Fibroblast of lung (primary cell): ENCODE results near the gene TSPO. TPM values are rescaled to one million over a fixed set of nuclear protein-coding genes. Genes with fewer than 3 reads are reported as not detected.

Source experiments
- DNase-seq, 2 donors: peaks; one replicate each; pipeline versions ENCODE4 v3.0.0 to v3.0.0-alpha.2; 2010; ENCODE audit warnings: low read depth in 2 of 2
- H2AFZ ChIP-seq: 2 replicates; pipeline ENCODE4 v1.5.1; 2012; ENCODE audit warnings: low read length, control low read depth, inconsistent platforms
- H3K27ac ChIP-seq: 2 replicates; pipeline ENCODE4 v1.5.1; 2011; ENCODE audit warnings: low read length, control low read depth; ENCODE audit not compliant: insufficient read depth
- H3K27me3 ChIP-seq: 2 replicates; pipeline ENCODE4 v1.5.1; 2011; ENCODE audit warnings: mild to moderate bottlenecking, low read length; ENCODE audit not compliant: control insufficient read depth, insufficient read depth
- H3K36me3 ChIP-seq: 2 replicates; pipeline ENCODE4 v1.5.1; 2011; ENCODE audit warnings: low read length; ENCODE audit not compliant: control insufficient read depth, insufficient read depth
- H3K4me1 ChIP-seq: 2 replicates; pipeline ENCODE4 v1.5.1; 2011; ENCODE audit warnings: low read length; ENCODE audit not compliant: control insufficient read depth, insufficient read depth; ENCODE audit errors: extremely low read depth
- H3K4me2 ChIP-seq: 2 replicates; pipeline ENCODE4 v1.5.1; 2011; ENCODE audit warnings: low read length, control low read depth; ENCODE audit not compliant: insufficient read depth; ENCODE audit errors: extremely low read depth
- H3K4me3 ChIP-seq, 4 experiments: fragments of 200-600 bp in 1 of 4; sonication (generic) in 1 of 4; replicated peaks in 1 of 4; 2 replicates each; pipeline ENCODE4 v1.5.1; 2011 to 2016; ENCODE audit warnings: low read length in 4 of 4, low read depth in 3 of 4, mild to moderate bottlenecking in 3 of 4, control low read depth in 2 of 4, inconsistent platforms in 1 of 4, mixed read lengths in 1 of 4; ENCODE audit not compliant: insufficient read depth in 1 of 4; ENCODE audit errors: control extremely low read depth in 1 of 4
- H3K79me2 ChIP-seq: 2 replicates; pipeline ENCODE4 v1.5.1; 2012; ENCODE audit warnings: mild to moderate bottlenecking, low read length, inconsistent platforms; ENCODE audit not compliant: control insufficient read depth, insufficient read depth
- H3K9ac ChIP-seq: 2 replicates; pipeline ENCODE4 v1.5.1; 2011; ENCODE audit warnings: mild to moderate bottlenecking, low read length, control low read depth; ENCODE audit not compliant: insufficient read depth
- H3K9me3 ChIP-seq: 2 replicates; pipeline ENCODE4 v1.5.1; 2012; ENCODE audit warnings: low read depth, low read length; ENCODE audit not compliant: control insufficient read depth, insufficient read depth
- H4K20me1 ChIP-seq: 2 replicates; pipeline ENCODE4 v1.5.1; 2011; ENCODE audit warnings: low read length; ENCODE audit not compliant: control insufficient read depth, insufficient read depth; ENCODE audit errors: extremely low read depth
- CTCF ChIP-seq, 2 donors: IDR thresholded peaks in 1 of 2; conservative IDR thresholded peaks in 1 of 2; 1 replicate in 1 of 2; 2 replicates in 1 of 2; pipeline ENCODE4 v1.5.1; 2011 to 2012; ENCODE audit warnings: low read length in 2 of 2, control low read depth in 1 of 2, inconsistent platforms in 1 of 2, low read depth in 1 of 2, mild to moderate bottlenecking in 1 of 2
- EZH2 ChIP-seq: IDR thresholded peaks from 2 replicates; pipeline ENCODE4 v1.5.1; 2012; ENCODE audit warnings: low read length, control low read depth, mild to moderate bottlenecking; ENCODE audit errors: missing control alignments
- polyA plus RNA-seq, 2 donors: library from polyadenylated mRNA; depleted of rRNA in 1 of 2; stranded (reverse) in 1 of 2; unstranded in 1 of 2; fragments of >200 nt; gene quantifications; 2 replicates each; pipeline ENCODE4 v1.2.1, GENCODE V29; 2011 to 2012; ENCODE audit warnings: missing spikeins in 1 of 2
- total RNA-seq: library from RNA; depleted of rRNA; stranded (reverse); fragments of >200 nt; gene quantifications from 2 replicates; pipeline ENCODE4 v1.2.1, GENCODE V29; 2014

TSPO gene
- total and polyA plus RNA-seq, 2 donors (not counting 1 experiment from before 2014, with no cell fraction given) = 47.5 to 243 TPM

- no peak overlapping the region for H3K27ac ChIP-seq
- H3K9me3 ChIP-seq = no peaks in the 10 kb centered on the region
- no peaks in the 10 kb centered on the region for H3K36me3 ChIP-seq
- no peaks in the 10 kb centered on the region for H4K20me1 ChIP-seq
- H3K4me3 ChIP-seq = no peak overlapping the region
- H3K79me2 ChIP-seq = no peaks in the 10 kb centered on the region
- H3K4me1 ChIP-seq = peaks cover 9% of the 10 kb centered on the region
- H3K9ac ChIP-seq = no peak overlapping the region
- TF ChIP-seq EZH2 (no peak), CTCF (conservative IDR thresholded peaks at IDR 0.05 in 1 of 2, IDR thresholded peaks at IDR 0.05 in 1 of 2; ENCODE audit: low read depth in 1 of 2, low read length in 2 of 2) (no peak)
- no peak overlapping the region for H3K4me2 ChIP-seq
- no peak overlapping the region for H2AFZ ChIP-seq
- peak; percentile 48 to 85 for DNase-seq
- H3K27me3 ChIP-seq = no peaks in the 10 kb centered on the region
Observed at GRCh38 chr22:43126501-43127165, 24.7 kb upstream of the TSPO start.

GRCh38 chr22:43127166-43127908 is 24.0 kb upstream of the TSPO start:
- H3K79me2 ChIP-seq = no peaks in the 10 kb centered on the region
- no peak overlapping the region for H3K4me2 ChIP-seq
- H3K27me3 ChIP-seq = no peaks in the 10 kb centered on the region
- no peak overlapping the region for H3K4me3 ChIP-seq
- H3K4me1 ChIP-seq = peaks cover 9% of the 10 kb centered on the region
- no peak overlapping the region for H3K9ac ChIP-seq
- H3K9me3 ChIP-seq = no peaks in the 10 kb centered on the region
- no peaks in the 10 kb centered on the region for H3K36me3 ChIP-seq
- no peak overlapping the region for H3K27ac ChIP-seq
- no peak for DNase-seq
- TF ChIP-seq EZH2 (no peak), CTCF (conservative IDR thresholded peaks at IDR 0.05 in 1 of 2, IDR thresholded peaks at IDR 0.05 in 1 of 2; ENCODE audit: low read depth in 1 of 2, low read length in 2 of 2) (no peak)
- no peak overlapping the region for H2AFZ ChIP-seq
- no peaks in the 10 kb centered on the region for H4K20me1 ChIP-seq

GRCh38 chr22:43128116-43128515 is 23.2 kb upstream of the TSPO start:
- Histone ChIP-seq H3K4me1 (peaks cover 9% of the 10 kb centered on the region), H3K27ac (no peak overlapping the region), H4K20me1 (no peaks in the 10 kb centered on the region), H3K9me3 (no peaks in the 10 kb centered on the region), H3K4me3 (no peak overlapping the region), H3K4me2 (no peak overlapping the region), H3K79me2 (no peaks in the 10 kb centered on the region), H3K27me3 (no peaks in the 10 kb centered on the region), H3K36me3 (no peaks in the 10 kb centered on the region), H2AFZ (no peak overlapping the region), H3K9ac (no peak overlapping the region)
- no peak for TF ChIP-seq EZH2
- TF ChIP-seq CTCF (conservative IDR thresholded peaks at IDR 0.05 in 1 of 2, IDR thresholded peaks at IDR 0.05 in 1 of 2; ENCODE audit: low read depth in 1 of 2, low read length in 2 of 2) = no peak
- DNase-seq = no peak
